MCF 10A (cell line): ENCODE data around the gene CRKL. TPM values are rescaled to one million over a fixed set of nuclear protein-coding genes. Genes with fewer than 3 reads are reported as not detected.
A peak's percentile ranks its signal among the peaks of the same experiment; 100 is the strongest.
"Not testable (repeated sequence)": the region's sequence is repeated elsewhere in the genome, so short reads cannot be mapped to it uniquely, and the experiment has no call there.

Experiments
- BruUV-seq: library from RNA; stranded (reverse); fragments of 400-500 nt; replicated peaks from 2 replicates; lab custom pipeline; 2021; lab: Mats Ljungman, UMichigan
- CTCF ChIA-PET: fragments of 300-600 bp; sonication (Branson Sonifier 250); formaldehyde crosslinking; extraction: SDS; loops from one replicate; lab custom pipeline; 2021; ENCODE audit warnings: antibody characterized with exemption, inconsistent platforms; lab: Yijun Ruan, JAX
- POLR2A ChIA-PET: fragments of 300-600, 350-650 bp; sonication (Branson Sonifier 250); formaldehyde crosslinking; extraction: SDS; loops from one replicate; lab custom pipeline; 2020; ENCODE audit warnings: antibody characterized with exemption, inconsistent platforms; lab: Yijun Ruan, JAX
- DNase-seq: peaks from one replicate; pipeline ENCODE4 v3.0.0-alpha.2; 2018; ENCODE audit not compliant: unreplicated experiment
- H3K27ac Mint-ChIP-seq: one replicate; pipeline ENCODE4 v1.8.0; 2022; ENCODE audit warnings: mild to moderate bottlenecking, low read depth, mixed read lengths; ENCODE audit not compliant: unreplicated experiment
- H3K27me3 Mint-ChIP-seq: one replicate; pipeline ENCODE4 v1.8.0; 2022; ENCODE audit warnings: mixed read lengths; ENCODE audit not compliant: insufficient read depth, unreplicated experiment
- H3K36me3 Mint-ChIP-seq: one replicate; pipeline ENCODE4 v1.8.0; 2022; ENCODE audit warnings: mild to moderate bottlenecking, moderate library complexity, mixed read lengths; ENCODE audit not compliant: insufficient read depth, unreplicated experiment
- H3K4me1 Mint-ChIP-seq: one replicate; pipeline ENCODE4 v1.8.0; 2022; ENCODE audit warnings: mixed read lengths; ENCODE audit not compliant: insufficient read depth, unreplicated experiment
- H3K4me3 Mint-ChIP-seq: one replicate; pipeline ENCODE4 v1.8.0; 2022; ENCODE audit warnings: mild to moderate bottlenecking, moderate library complexity, mixed read lengths; ENCODE audit not compliant: unreplicated experiment
- H3K9me3 Mint-ChIP-seq: one replicate; pipeline ENCODE4 v1.8.0; 2022; ENCODE audit warnings: mixed read lengths; ENCODE audit not compliant: unreplicated experiment
- CTCF ChIP-seq: fragments of 200-600 bp; IDR thresholded peaks from one replicate; pipeline ENCODE4 v1.8.0; 2022; ENCODE audit warnings: antibody characterized with exemption, mild to moderate bottlenecking; ENCODE audit not compliant: unreplicated experiment
- intact Hi-C: fragments of 100-400 bp; cut with micrococcal nuclease; formaldehyde crosslinking; loops from 2 replicates; pipeline ENCODE4 v1.14.1; 2022
- total RNA-seq: library from RNA; stranded (reverse); gene quantifications from 2 replicates; pipeline ENCODE4 v1.2.3, GENCODE V29; 2022

The CRKL gene
- total RNA-seq, 1 experiment from 2014 or later, result 74.0 TPM

GRCh38 chr22:20930004-20930403 is 12.8 kb downstream of the CRKL start:
- peaks cover 46% of the 10 kb centered on the region for H3K36me3 Mint-ChIP-seq
- no peak overlapping the region for H3K4me3 Mint-ChIP-seq
- H3K9me3 Mint-ChIP-seq, result no peaks in the 10 kb centered on the region
- ChIA-PET CTCF (interaction anchor here (1.1 kb wide), 1 partner anchor 172 kb away, joined by 3 read pairs; no protein-coding TSS in a partner anchor), POLR2A (no interaction called here)
- no peaks in the 10 kb centered on the region for H3K27me3 Mint-ChIP-seq
- no peak overlapping the region for H3K27ac Mint-ChIP-seq
- no peak for DNase-seq
- H3K4me1 Mint-ChIP-seq, result peaks cover 23% of the 10 kb centered on the region
- BruUV-seq, result no TSS peak
- no peak for TF ChIP-seq CTCF
- intact Hi-C loops, result no loop called here

GRCh38 chr22:20930435-20930834 is 13.2 kb downstream of the CRKL start:
- peaks cover 47% of the 10 kb centered on the region for H3K36me3 Mint-ChIP-seq
- H3K4me1 Mint-ChIP-seq, result peaks cover 22% of the 10 kb centered on the region
- H3K27ac Mint-ChIP-seq, H3K27me3 Mint-ChIP-seq, H3K9me3 Mint-ChIP-seq, BruUV-seq, DNase-seq, intact Hi-C loops, POLR2A ChIA-PET, H3K4me3 Mint-ChIP-seq: not testable (repeated sequence)
- CTCF ChIA-PET, result interaction anchor here (0.7 kb wide), 1 partner anchor 30 kb away, joined by 4 read pairs; no protein-coding TSS in a partner anchor

DNA sequence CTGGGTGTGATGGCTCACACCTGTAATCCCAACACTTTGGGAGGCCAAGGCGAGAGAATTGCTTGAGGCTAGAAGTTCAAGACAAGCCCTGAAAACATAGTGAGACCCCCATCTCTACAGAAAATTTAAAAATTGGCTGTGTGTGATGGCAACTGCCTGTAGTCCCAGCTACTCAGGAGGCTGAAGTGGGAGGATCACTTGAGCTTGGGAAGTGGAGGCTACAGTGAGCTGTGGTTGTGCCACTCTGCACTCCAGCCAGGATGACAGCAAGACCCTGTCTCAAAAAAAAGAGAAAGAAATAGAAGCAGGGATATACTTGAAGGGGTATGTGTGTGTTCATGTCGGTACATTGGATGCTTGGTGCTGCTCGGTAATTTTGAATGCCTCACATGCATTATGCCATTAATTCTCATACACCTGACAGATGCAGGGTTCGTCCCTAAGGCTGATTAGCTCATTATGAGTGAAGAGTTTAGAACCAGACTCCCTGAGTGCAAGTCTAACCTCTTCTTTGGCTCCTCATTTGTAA is 14.0 kb downstream of the CRKL start:
- ChIA-PET POLR2A (interaction anchor here (1.0 kb wide), 1 partner anchor 9 kb away, joined by 3 read pairs; no protein-coding TSS in a partner anchor), CTCF (interaction anchor here (0.7 to 1.1 kb wide), 4 partner anchors 8 to 31 kb away, joined by 3 to 4 read pairs (median 4); no protein-coding TSS in a partner anchor)
- no peak overlapping the region for H3K27ac Mint-ChIP-seq
- H3K27me3 Mint-ChIP-seq, result no peaks in the 10 kb centered on the region
- BruUV-seq, result no TSS peak
- H3K4me3 Mint-ChIP-seq, result no peak overlapping the region
- DNase-seq, result no peak
- no peak for TF ChIP-seq CTCF
- peaks cover 14% of the 10 kb centered on the region for H3K4me1 Mint-ChIP-seq
- intact Hi-C loops, result no loop called here
- peaks cover 48% of the 10 kb centered on the region for H3K36me3 Mint-ChIP-seq
- H3K9me3 Mint-ChIP-seq, result no peaks in the 10 kb centered on the region

DNA sequence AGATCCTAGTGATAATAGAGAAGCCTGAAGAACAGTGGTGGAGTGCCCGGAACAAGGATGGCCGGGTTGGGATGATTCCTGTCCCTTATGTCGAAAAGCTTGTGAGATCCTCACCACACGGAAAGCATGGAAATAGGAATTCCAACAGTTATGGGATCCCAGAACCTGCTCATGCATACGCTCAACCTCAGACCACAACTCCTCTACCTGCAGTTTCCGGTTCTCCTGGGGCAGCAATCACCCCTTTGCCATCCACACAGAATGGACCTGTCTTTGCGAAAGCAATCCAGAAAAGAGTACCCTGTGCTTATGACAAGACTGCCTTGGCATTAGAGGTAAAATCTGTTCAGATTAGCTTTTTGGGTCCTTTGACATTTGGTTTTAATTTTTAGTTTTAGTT is 16.7 kb downstream of the CRKL start:
- no peaks in the 10 kb centered on the region for H3K9me3 Mint-ChIP-seq
- POLR2A ChIA-PET, result interaction anchor here (0.7 kb wide), 1 partner anchor 42 kb away, joined by 5 read pairs; no protein-coding TSS in a partner anchor
- DNase-seq, result no peak
- peaks cover 58% of the 10 kb centered on the region for H3K36me3 Mint-ChIP-seq
- intact Hi-C loops, result no loop called here
- CTCF ChIA-PET, result interaction anchor here (0.6 kb wide), 3 partner anchors 8 to 49 kb away, joined by 3 to 5 read pairs (median 3); no protein-coding TSS in a partner anchor
- BruUV-seq, result TSS peak; percentile 21
- TF ChIP-seq CTCF, result no peak
- no peaks in the 10 kb centered on the region for H3K27me3 Mint-ChIP-seq
- H3K27ac Mint-ChIP-seq, result no peak overlapping the region
- H3K4me3 Mint-ChIP-seq, result no peak overlapping the region
- peaks cover 27% of the 10 kb centered on the region for H3K4me1 Mint-ChIP-seq

DNA sequence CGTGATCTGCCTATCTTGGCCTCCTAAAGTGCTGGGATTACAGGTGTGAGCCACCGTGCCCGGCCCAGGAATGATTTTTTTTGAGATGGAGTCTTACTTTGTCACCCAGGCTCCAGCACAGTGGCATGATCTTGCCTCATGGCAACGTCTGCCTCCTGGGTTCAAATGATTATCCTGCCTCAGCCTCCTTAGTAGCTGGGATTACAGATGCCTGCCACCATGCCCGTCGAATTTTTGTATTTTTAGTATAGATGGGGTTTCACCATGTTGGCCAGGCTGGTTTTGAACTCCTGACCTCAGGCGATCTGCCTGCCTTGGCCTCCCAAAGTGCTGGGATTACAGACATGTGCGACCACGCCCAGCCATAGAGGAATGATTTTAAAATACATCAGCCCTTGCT is 17.8 kb downstream of the CRKL start:
- BruUV-seq, CTCF ChIA-PET: not testable (repeated sequence)

DNA sequence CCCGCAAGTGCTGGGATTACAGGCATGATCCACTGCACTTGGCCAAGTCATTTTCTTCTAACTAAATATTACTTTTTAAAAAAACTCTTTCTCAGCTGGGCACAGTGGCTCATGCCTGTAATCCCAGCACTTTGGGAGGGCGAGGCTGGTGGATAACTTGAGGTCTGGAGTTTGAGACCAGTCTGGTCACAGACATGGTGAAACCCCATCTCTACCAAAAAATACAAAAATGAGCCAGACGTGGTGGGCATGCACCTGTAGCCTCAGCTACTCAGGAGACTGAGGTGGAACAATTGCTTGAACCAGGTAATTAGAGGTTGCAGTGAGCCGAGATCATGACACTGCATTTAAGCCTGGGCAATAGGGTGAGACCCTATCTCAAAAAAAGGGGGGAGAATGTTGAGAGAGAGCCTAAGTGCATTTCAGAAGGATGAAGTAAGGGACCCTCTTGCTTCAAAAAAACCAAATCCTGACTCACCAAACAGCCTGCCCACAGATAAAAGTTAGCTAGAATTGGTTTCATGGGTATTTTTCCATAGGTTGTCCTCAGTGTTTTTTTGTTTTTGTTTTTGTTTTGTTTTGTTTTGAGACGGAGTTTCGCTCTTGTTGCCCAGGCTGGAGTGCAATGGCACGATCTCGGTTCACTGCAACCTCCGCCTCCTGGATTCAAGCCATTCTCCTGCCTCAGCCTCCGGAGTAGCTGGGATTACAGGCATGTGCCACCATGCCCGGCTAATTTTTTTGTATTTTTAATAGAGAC is 18.8 kb downstream of the CRKL start:
- H3K27me3 Mint-ChIP-seq, intact Hi-C loops, H3K27ac Mint-ChIP-seq, H3K9me3 Mint-ChIP-seq, DNase-seq, H3K4me3 Mint-ChIP-seq, BruUV-seq: not testable (repeated sequence)
- Mint-ChIP-seq H3K4me1 (peaks cover 35% of the 10 kb centered on the region), H3K36me3 (peaks cover 54% of the 10 kb centered on the region)
- CTCF ChIA-PET, result interaction anchor here (0.9 kb wide), 1 partner anchor 12 kb away, joined by 3 read pairs; no protein-coding TSS in a partner anchor
- POLR2A ChIA-PET, result interaction anchor here (0.6 to 2.4 kb wide), 4 partner anchors 11 to 46 kb away, joined by 3 to 8 read pairs (median 3); partner anchors contain the start of gene LZTR1

More for the DNA sequence above, 17.8 kb downstream of the CRKL start:
- POLR2A ChIA-PET, result interaction anchor here (1.0 kb wide), 1 partner anchor 12 kb away, joined by 3 read pairs; no protein-coding TSS in a partner anchor
- H3K4me3 Mint-ChIP-seq, H3K27ac Mint-ChIP-seq, intact Hi-C loops, DNase-seq, H3K27me3 Mint-ChIP-seq, H3K9me3 Mint-ChIP-seq: not testable (repeated sequence)
- H3K36me3 Mint-ChIP-seq, result peaks cover 58% of the 10 kb centered on the region
- peaks cover 28% of the 10 kb centered on the region for H3K4me1 Mint-ChIP-seq
